SJSA1 (cell line): ENCODE measurements around the gene CCDC122. TPM values are rescaled to one million over a fixed set of nuclear protein-coding genes. Genes with fewer than 3 reads are reported as not detected.
A peak's percentile ranks its signal among the peaks of the same experiment; 100 is the strongest.

Source experiments
- DNase-seq, 2 experiments: peaks; one replicate each; pipeline ENCODE4 v3.0.0-alpha.2; 2015 to 2020; ENCODE audit warnings: low spot score in 2 of 2, low read depth in 1 of 2
- H3K27ac ChIP-seq: fragments of 250-450 bp; sonication (Bioruptor Pico); 2 replicates; pipeline ENCODE4 v1.5.1; 2020; ENCODE audit warnings: mild to moderate bottlenecking, moderate library complexity
- H3K27me3 ChIP-seq: fragments of 250-450 bp; sonication (Bioruptor Pico); replicated peaks from 2 replicates; pipeline ENCODE4 v1.5.1; 2020; ENCODE audit warnings: mild to moderate bottlenecking, moderate library complexity
- H3K36me3 ChIP-seq: fragments of 250-450 bp; sonication (Bioruptor Pico); 2 replicates; pipeline ENCODE4 v1.5.1; 2020; ENCODE audit warnings: mild to moderate bottlenecking
- H3K4me1 ChIP-seq: fragments of 250-450 bp; sonication (Bioruptor Pico); replicated peaks from 2 replicates; pipeline ENCODE4 v1.6.1; 2021; ENCODE audit warnings: mild to moderate bottlenecking
- H3K4me3 ChIP-seq: fragments of 250-450 bp; sonication (Bioruptor Pico); 2 replicates; pipeline ENCODE4 v1.5.1; 2020; ENCODE audit warnings: mild to moderate bottlenecking
- H3K9me3 ChIP-seq: fragments of 250-450 bp; sonication (Bioruptor Pico); replicated peaks from 2 replicates; pipeline ENCODE4 v1.5.1; 2020; ENCODE audit warnings: mild to moderate bottlenecking
- total RNA-seq: library from RNA; depleted of rRNA; stranded (reverse); fragments of >200 nt; shearing (Covaris generic); gene quantifications from 2 replicates; pipeline ENCODE4 v1.2.3, GENCODE V29; 2014; rRNA removed

Gene CCDC122
- 4.6 and 7.4 TPM in 2 replicates for total RNA-seq

GRCh38 chr13:43878892-43879754 lies at the start of gene CCDC122:
Gene CCDC122 (minus strand): TSS chr13:43879740. CDS start chr13:43869376, 10,364 bp downstream.
- Histone ChIP-seq H3K4me3 (peak within 1 kb of the TSS; percentile 78), H3K9me3 (no peaks in the 10 kb centered on the region), H3K27ac (peak within 1 kb of the TSS; percentile 96), H3K36me3 (peaks cover 4% of the 10 kb centered on the region), H3K27me3 (no peaks in the 10 kb centered on the region), H3K4me1 (peaks cover 10% of the 10 kb centered on the region)
- DNase-seq = peak; percentile 79 to 85

GRCh38 chr13:43924549-43925245 lies 45.2 kb upstream of the CCDC122 start:
- no peaks in the 10 kb centered on the region for H3K36me3 ChIP-seq
- H3K9me3 ChIP-seq = no peaks in the 10 kb centered on the region
- H3K27me3 ChIP-seq = no peaks in the 10 kb centered on the region
- no peaks in the 10 kb centered on the region for H3K4me1 ChIP-seq
- no peak for DNase-seq
- H3K4me3 ChIP-seq = no peak overlapping the region
- H3K27ac ChIP-seq = no peak overlapping the region

GRCh38 chr13:43920965-43921674 lies 41.6 kb upstream of the CCDC122 start:
- H3K27me3 ChIP-seq = no peaks in the 10 kb centered on the region
- no peaks in the 10 kb centered on the region for H3K9me3 ChIP-seq
- no peaks in the 10 kb centered on the region for H3K36me3 ChIP-seq
- no peaks in the 10 kb centered on the region for H3K4me1 ChIP-seq
- H3K27ac ChIP-seq = no peak overlapping the region
- no peak overlapping the region for H3K4me3 ChIP-seq
- no peak for DNase-seq

DNA sequence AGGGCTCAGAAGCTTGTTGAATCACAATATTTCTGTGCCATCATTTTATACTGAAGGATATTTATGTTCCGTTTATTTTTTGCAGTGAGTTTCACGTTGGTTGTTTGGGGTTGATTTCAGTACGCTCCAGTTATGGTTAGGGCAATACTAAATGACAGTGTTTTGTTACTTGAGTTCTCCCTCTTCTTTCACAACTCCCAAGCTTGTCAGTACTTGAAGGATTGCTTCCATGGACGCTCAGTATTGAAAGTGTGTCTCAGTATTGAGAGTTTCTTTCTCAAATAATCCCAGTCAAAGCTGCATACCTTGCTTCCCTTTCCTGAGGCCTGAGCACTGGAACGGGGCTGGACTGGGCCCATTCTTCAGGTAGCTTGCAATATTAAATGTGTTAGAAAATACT lies 39.1 kb upstream of the CCDC122 start:
- Histone ChIP-seq H3K4me1 (no peaks in the 10 kb centered on the region), H3K27me3 (no peaks in the 10 kb centered on the region), H3K9me3 (no peaks in the 10 kb centered on the region), H3K27ac (no peak overlapping the region), H3K36me3 (no peaks in the 10 kb centered on the region), H3K4me3 (no peak overlapping the region)
- no peak for DNase-seq

- no peaks in the 10 kb centered on the region for H3K27me3 ChIP-seq
- DNase-seq = no peak
- no peak overlapping the region for H3K4me3 ChIP-seq
- H3K9me3 ChIP-seq = no peaks in the 10 kb centered on the region
- H3K4me1 ChIP-seq = no peaks in the 10 kb centered on the region
- H3K27ac ChIP-seq = no peak overlapping the region
- no peaks in the 10 kb centered on the region for H3K36me3 ChIP-seq
Observed at GRCh38 chr13:43916828-43917227, 37.3 kb upstream of the CCDC122 start.

GRCh38 chr13:43915451-43915850 lies 35.9 kb upstream of the CCDC122 start:
- DNase-seq = no peak
- Histone ChIP-seq H3K4me3 (no peak overlapping the region), H3K27me3 (no peaks in the 10 kb centered on the region), H3K9me3 (no peaks in the 10 kb centered on the region), H3K4me1 (no peaks in the 10 kb centered on the region), H3K36me3 (no peaks in the 10 kb centered on the region), H3K27ac (no peak overlapping the region)

- no peaks in the 10 kb centered on the region; the same call in 1 of the 2 replicates for H3K4me1 ChIP-seq
- no peaks in the 10 kb centered on the region for H3K36me3 ChIP-seq
- no peak overlapping the region for H3K4me3 ChIP-seq
- no peak overlapping the region for H3K27ac ChIP-seq
- H3K9me3 ChIP-seq = no peaks in the 10 kb centered on the region
- DNase-seq = no peak
- no peaks in the 10 kb centered on the region for H3K27me3 ChIP-seq
Observed at GRCh38 chr13:43911871-43912270, 32.3 kb upstream of the CCDC122 start.

GRCh38 chr13:43911278-43911677 lies 31.7 kb upstream of the CCDC122 start:
- H3K4me1 ChIP-seq = no peaks in the 10 kb centered on the region; the same call in 1 of the 2 replicates
- H3K9me3 ChIP-seq = no peaks in the 10 kb centered on the region
- no peaks in the 10 kb centered on the region for H3K27me3 ChIP-seq

DNA sequence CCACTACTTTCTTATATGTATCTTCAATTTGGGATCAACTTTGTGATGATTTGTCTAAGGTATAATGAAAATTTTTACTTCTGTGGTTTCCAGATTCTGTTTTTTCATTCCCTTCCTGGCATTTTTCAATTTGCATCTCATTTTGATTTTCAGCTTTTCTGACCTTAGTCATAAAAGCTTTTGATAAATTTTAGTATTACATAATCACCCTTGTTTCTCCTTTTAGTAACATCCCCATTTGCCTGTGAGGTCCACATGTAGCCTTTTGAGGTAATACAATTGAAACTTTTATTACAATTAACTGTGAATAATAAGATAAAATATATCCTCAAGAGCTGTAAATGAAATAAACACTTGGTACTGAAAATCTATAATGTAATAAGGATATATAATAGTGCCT lies 31.3 kb upstream of the CCDC122 start:
- Histone ChIP-seq H3K9me3 (no peaks in the 10 kb centered on the region), H3K36me3 (no peaks in the 10 kb centered on the region), H3K4me1 (no peaks in the 10 kb centered on the region; the same call in 1 of the 2 replicates), H3K4me3 (no peak overlapping the region), H3K27ac (no peak overlapping the region), H3K27me3 (no peaks in the 10 kb centered on the region)
- no peak for DNase-seq

More at GRCh38 chr13:43911278-43911677, 31.7 kb upstream of the CCDC122 start:
- Histone ChIP-seq H3K36me3 (no peaks in the 10 kb centered on the region), H3K27ac (no peak overlapping the region), H3K4me3 (no peak overlapping the region)
- DNase-seq = no peak

- H3K27ac ChIP-seq = no peak overlapping the region
- H3K27me3 ChIP-seq = no peaks in the 10 kb centered on the region
- H3K4me3 ChIP-seq = no peak overlapping the region
- peak in 1 of 2 experiments; percentile 34 for DNase-seq
- no peaks in the 10 kb centered on the region; the same call in 1 of the 2 replicates for H3K4me1 ChIP-seq
- H3K36me3 ChIP-seq = no peaks in the 10 kb centered on the region
- no peaks in the 10 kb centered on the region for H3K9me3 ChIP-seq
Observed at GRCh38 chr13:43908156-43909126, 28.9 kb upstream of the CCDC122 start.

- H3K36me3 ChIP-seq = no peaks in the 10 kb centered on the region
- no peaks in the 10 kb centered on the region; the same call in 1 of the 2 replicates for H3K4me1 ChIP-seq
- H3K9me3 ChIP-seq = no peaks in the 10 kb centered on the region
- no peak overlapping the region for H3K4me3 ChIP-seq
- DNase-seq = peak in 1 of 2 experiments; percentile 48
- no peak overlapping the region for H3K27ac ChIP-seq
- no peaks in the 10 kb centered on the region for H3K27me3 ChIP-seq
Observed at GRCh38 chr13:43905435-43906031, 26.0 kb upstream of the CCDC122 start.

DNA sequence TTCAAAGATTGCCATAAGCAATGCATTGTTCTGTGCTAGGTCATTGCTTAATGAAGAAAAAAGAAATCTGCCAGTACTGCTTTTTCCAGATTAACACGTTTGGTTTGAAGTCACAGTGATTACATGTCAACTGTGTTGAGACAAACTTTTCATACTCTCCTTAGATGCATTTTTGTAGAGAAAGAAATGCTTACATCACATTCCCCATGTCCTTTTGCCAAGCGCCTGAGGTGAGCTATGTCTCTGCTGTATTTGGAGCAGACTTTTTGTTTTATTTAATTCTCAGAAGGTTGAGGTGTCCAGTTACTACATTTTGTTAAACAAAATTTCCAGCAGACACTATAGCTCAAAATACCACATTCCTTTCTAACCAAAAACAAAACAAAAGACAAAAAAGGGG lies 16.4 kb upstream of the CCDC122 start:
- no peaks in the 10 kb centered on the region for H3K27me3 ChIP-seq
- H3K4me1 ChIP-seq = peaks cover 11% of the 10 kb centered on the region
- peak in 1 of 2 experiments; percentile 16 for DNase-seq
- no peaks in the 10 kb centered on the region for H3K36me3 ChIP-seq
- no peak overlapping the region for H3K27ac ChIP-seq
- H3K9me3 ChIP-seq = no peaks in the 10 kb centered on the region
- no peak overlapping the region for H3K4me3 ChIP-seq
